HFFc6 (cell line): ENCODE results near the gene CNST. TPM values are rescaled to one million over a fixed set of nuclear protein-coding genes. Genes with fewer than 3 reads are reported as not detected.
A peak's percentile ranks its signal among the peaks of the same experiment; 100 is the strongest.

Experiments
- DNase-seq: peaks from one replicate; pipeline ENCODE4 v3.0.0-alpha.2; 2018
- H3K27ac Mint-ChIP-seq: 2 replicates; pipeline ENCODE4 v1.8.0; 2020; ENCODE audit warnings: mild to moderate bottlenecking, mixed read lengths
- H3K27me3 Mint-ChIP-seq: 2 replicates; pipeline ENCODE4 v1.8.0; 2021; ENCODE audit warnings: mild to moderate bottlenecking, moderate library complexity, mixed read lengths; ENCODE audit not compliant: insufficient read depth
- H3K36me3 Mint-ChIP-seq: 2 replicates; pipeline ENCODE4 v1.8.0; 2021; ENCODE audit warnings: low read depth, mixed read lengths
- H3K4me1 Mint-ChIP-seq: 2 replicates; pipeline ENCODE4 v1.8.0; 2020; ENCODE audit warnings: low read depth, mixed read lengths
- H3K4me3 Mint-ChIP-seq: 2 replicates; pipeline ENCODE4 v1.8.0; 2020; ENCODE audit warnings: mild to moderate bottlenecking, moderate library complexity, mixed read lengths
- H3K9me3 Mint-ChIP-seq: 2 replicates; pipeline ENCODE4 v1.8.0; 2020; ENCODE audit warnings: mild to moderate bottlenecking, mixed read lengths
- CTCF ChIP-seq: fragments of 200-600 bp; sonication (generic); IDR thresholded peaks from 2 replicates; pipeline ENCODE4 v1.5.0; 2021; ENCODE audit warnings: antibody characterized with exemption, mild to moderate bottlenecking
- total RNA-seq, 6 experiments: library from RNA; stranded (reverse); fragmentation: NEBNext Ultra II Directional; extraction: Animal tissue kit (Norgen Biotek cat#: 25700); gene quantifications; 2 replicates in 1 of 6; 3 replicates in 5 of 6; pipeline ENCODE4 v1.2.3, GENCODE V29; 2021

CNST gene
- total RNA-seq, 6 experiments from 2014 or later: 56.4 to 67.9 (median 59.6) TPM

- DNase-seq: no peak
- Mint-ChIP-seq H3K36me3 (peaks cover 17% of the 10 kb centered on the region), H3K4me1 (peaks cover 40% of the 10 kb centered on the region), H3K27ac (peak overlapping the region; percentile 85; the same call in 1 of the 2 replicates), H3K27me3 (no peaks in the 10 kb centered on the region; the same call in none of the 2 replicates), H3K9me3 (no peaks in the 10 kb centered on the region), H3K4me3 (no peak overlapping the region; the same call in 1 of the 2 replicates)
- TF ChIP-seq CTCF: no peak
Measured at GRCh38 chr1:246678816-246679793, 112.8 kb downstream of the CNST start.

GRCh38 chr1:246679794-246680177, 113.5 kb downstream of the CNST start:
- no peak for DNase-seq
- Mint-ChIP-seq H3K4me1 (peaks cover 40% of the 10 kb centered on the region), H3K4me3 (peak overlapping the region; percentile 44; the same call in 1 of the 2 replicates), H3K36me3 (peaks cover 16% of the 10 kb centered on the region), H3K27me3 (no peaks in the 10 kb centered on the region; the same call in none of the 2 replicates), H3K9me3 (no peaks in the 10 kb centered on the region), H3K27ac (peak overlapping the region; percentile 85)
- no peak for TF ChIP-seq CTCF

- peak overlapping the region; percentile 44; the same call in 1 of the 2 replicates for H3K4me3 Mint-ChIP-seq
- TF ChIP-seq CTCF: no peak
- DNase-seq: peak; percentile 35
- H3K27me3 Mint-ChIP-seq: no peaks in the 10 kb centered on the region; the same call in none of the 2 replicates
- no peaks in the 10 kb centered on the region for H3K9me3 Mint-ChIP-seq
- peak overlapping the region; percentile 85 for H3K27ac Mint-ChIP-seq
- peaks cover 40% of the 10 kb centered on the region for H3K4me1 Mint-ChIP-seq
- H3K36me3 Mint-ChIP-seq: peaks cover 14% of the 10 kb centered on the region
Measured at GRCh38 chr1:246680190-246680589, 113.9 kb downstream of the CNST start.

- H3K36me3 Mint-ChIP-seq: peaks cover 12% of the 10 kb centered on the region
- H3K27ac Mint-ChIP-seq: no peak overlapping the region
- TF ChIP-seq CTCF: no peak
- no peaks in the 10 kb centered on the region; the same call in none of the 2 replicates for H3K27me3 Mint-ChIP-seq
- peaks cover 40% of the 10 kb centered on the region for H3K4me1 Mint-ChIP-seq
- no peaks in the 10 kb centered on the region for H3K9me3 Mint-ChIP-seq
- DNase-seq: no peak
- H3K4me3 Mint-ChIP-seq: no peak overlapping the region
Measured at GRCh38 chr1:246680696-246681130, 114.5 kb downstream of the CNST start.

GRCh38 chr1:246681900-246682895, 115.9 kb downstream of the CNST start:
- H3K4me3 Mint-ChIP-seq: no peak overlapping the region
- peaks cover 12% of the 10 kb centered on the region for H3K36me3 Mint-ChIP-seq
- H3K27me3 Mint-ChIP-seq: no peaks in the 10 kb centered on the region; the same call in none of the 2 replicates
- peak overlapping the region; percentile 17 for H3K27ac Mint-ChIP-seq
- no peaks in the 10 kb centered on the region for H3K9me3 Mint-ChIP-seq
- TF ChIP-seq CTCF: no peak
- DNase-seq: no peak
- peaks cover 40% of the 10 kb centered on the region for H3K4me1 Mint-ChIP-seq
